Neural crest cell (in vitro differentiated cells): ENCODE data around the gene CLNK. TPM values are rescaled to one million over a fixed set of nuclear protein-coding genes. Genes with fewer than 3 reads are reported as not detected.
"Not testable (repeated sequence)": the region's sequence is repeated elsewhere in the genome, so short reads cannot be mapped to it uniquely, and the experiment has no call there.

ENCODE experiments used
- DNase-seq: peaks from one replicate; pipeline ENCODE4 v3.0.0; 2021; ENCODE audit warnings: low read depth, mixed read lengths, low spot score
- H3K27ac Mint-ChIP-seq: one replicate; pipeline ENCODE4 v1.8.0; 2021; ENCODE audit warnings: mild to moderate bottlenecking, mixed read lengths; ENCODE audit not compliant: unreplicated experiment
- H3K27me3 Mint-ChIP-seq: 2 replicates; pipeline ENCODE4 v1.8.0; 2021; ENCODE audit warnings: low read depth, mild to moderate bottlenecking, mixed read lengths
- H3K36me3 Mint-ChIP-seq: 2 replicates; pipeline ENCODE4 v1.8.0; 2021; ENCODE audit warnings: low read depth, mild to moderate bottlenecking, mixed read lengths
- H3K4me1 Mint-ChIP-seq: 2 replicates; pipeline ENCODE4 v1.8.0; 2021; ENCODE audit warnings: mixed read lengths
- H3K4me3 Mint-ChIP-seq: one replicate; pipeline ENCODE4 v1.8.0; 2021; ENCODE audit warnings: mild to moderate bottlenecking, mixed read lengths
- H3K9me3 Mint-ChIP-seq: 2 replicates; pipeline ENCODE4 v1.8.0; 2021; ENCODE audit warnings: mixed read lengths
- CTCF ChIP-seq: fragments of 200-600 bp; sonication (generic); conservative IDR thresholded peaks from 2 replicates; pipeline ENCODE4 v1.5.0; 2021; ENCODE audit warnings: antibody characterized with exemption, mild to moderate bottlenecking
- total RNA-seq: library from RNA; stranded (reverse); gene quantifications from 2 replicates; pipeline ENCODE4 v1.2.1, GENCODE V29; 2021

CLNK gene
- total RNA-seq, 1 donor from 2014 or later: not detected

- Mint-ChIP-seq H3K4me3 (no peak overlapping the region), H3K9me3 (no peaks in the 10 kb centered on the region)
Observed at GRCh38 chr4:10620935-10621488, 63.6 kb downstream of the CLNK start.

GRCh38 chr4:10619855-10620254 is 64.7 kb downstream of the CLNK start:
- Mint-ChIP-seq H3K9me3 (no peaks in the 10 kb centered on the region), H3K27me3 (peaks cover 5% of the 10 kb centered on the region), H3K27ac (no peak overlapping the region), H3K36me3 (no peaks in the 10 kb centered on the region), H3K4me3 (no peak overlapping the region), H3K4me1 (no peaks in the 10 kb centered on the region)
- no peak for DNase-seq
- no peak for TF ChIP-seq CTCF

More at GRCh38 chr4:10620935-10621488, 63.6 kb downstream of the CLNK start:
- no peak for TF ChIP-seq CTCF
- Mint-ChIP-seq H3K4me1 (peaks cover 7% of the 10 kb centered on the region), H3K27me3 (peaks cover 10% of the 10 kb centered on the region), H3K36me3 (no peaks in the 10 kb centered on the region), H3K27ac (no peak overlapping the region)
- no peak for DNase-seq

- TF ChIP-seq CTCF: no peak
- no peak for DNase-seq
- Mint-ChIP-seq H3K27ac (no peak overlapping the region), H3K4me3 (no peak overlapping the region), H3K4me1 (no peaks in the 10 kb centered on the region), H3K9me3 (no peaks in the 10 kb centered on the region), H3K36me3 (no peaks in the 10 kb centered on the region), H3K27me3 (peaks cover 5% of the 10 kb centered on the region)
Observed at GRCh38 chr4:10619220-10619619, 65.3 kb downstream of the CLNK start.

- H3K9me3 Mint-ChIP-seq, H3K27me3 Mint-ChIP-seq, H3K27ac Mint-ChIP-seq, H3K4me1 Mint-ChIP-seq, H3K36me3 Mint-ChIP-seq, H3K4me3 Mint-ChIP-seq, DNase-seq: not testable (repeated sequence)
Observed at GRCh38 chr4:10614926-10615325, 69.6 kb downstream of the CLNK start.

DNA sequence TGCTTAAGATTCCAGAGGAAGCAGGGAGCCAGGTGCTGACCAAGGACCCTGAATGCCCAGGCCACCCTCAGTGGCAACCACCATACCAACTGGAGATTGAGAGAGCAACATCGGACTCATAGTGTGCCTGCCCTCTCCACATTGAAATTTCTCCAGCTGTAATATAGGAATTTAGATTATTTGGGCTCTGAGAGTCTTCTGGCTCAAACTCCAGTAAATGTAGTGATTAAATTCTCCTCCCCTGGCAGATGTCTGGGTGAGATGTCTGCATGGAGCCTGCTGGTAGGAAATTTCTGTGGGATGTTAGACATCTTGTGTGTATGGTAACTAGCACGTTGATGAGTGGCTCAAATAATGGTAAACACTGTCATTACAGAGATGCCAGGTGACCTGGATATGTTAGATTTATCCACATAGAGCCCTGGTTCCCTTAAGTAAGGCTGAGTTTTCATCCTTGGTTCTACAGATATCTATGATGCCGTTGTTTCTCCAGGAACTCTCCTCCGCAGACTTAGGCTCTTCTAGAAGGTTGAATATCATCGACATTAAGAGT is 70.6 kb downstream of the CLNK start:
- TF ChIP-seq CTCF: no peak
- Mint-ChIP-seq H3K27me3 (no peaks in the 10 kb centered on the region), H3K36me3 (no peaks in the 10 kb centered on the region), H3K9me3 (no peaks in the 10 kb centered on the region), H3K4me3 (no peak overlapping the region), H3K27ac (no peak overlapping the region), H3K4me1 (peaks cover 3% of the 10 kb centered on the region)
- DNase-seq: no peak

DNA sequence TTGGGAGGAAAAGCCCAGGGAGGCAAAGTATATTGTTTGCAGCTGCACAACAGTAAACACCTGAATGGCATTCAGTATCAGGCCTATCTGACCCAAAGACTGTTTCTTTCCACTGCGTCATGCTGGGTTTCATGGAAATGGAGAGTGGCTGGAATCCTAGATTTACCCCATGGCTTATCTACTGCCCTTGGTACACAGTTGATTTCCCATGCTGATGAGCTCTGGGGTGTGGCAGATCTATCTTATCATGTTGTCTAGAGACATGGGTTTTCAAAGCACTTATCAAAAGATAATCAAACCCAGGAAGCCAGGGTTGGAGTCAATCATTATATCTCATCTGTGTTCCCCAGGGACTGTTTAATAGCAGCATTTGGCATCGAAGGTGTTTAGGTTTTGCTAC is 72.1 kb downstream of the CLNK start:
- Mint-ChIP-seq H3K36me3 (no peaks in the 10 kb centered on the region), H3K27ac (no peak overlapping the region), H3K27me3 (no peaks in the 10 kb centered on the region), H3K4me3 (no peak overlapping the region), H3K4me1 (peaks cover 10% of the 10 kb centered on the region), H3K9me3 (no peaks in the 10 kb centered on the region)
- no peak for TF ChIP-seq CTCF
- DNase-seq: no peak
